HG03342 (cell line): ENCODE measurements around the gene DOK6.

Source experiments
- ATAC-seq: cut with Tn5 transposase; IDR thresholded peaks from one replicate; pipeline ENCODE4 v1.9.1; 2021; ENCODE audit warnings: mild to moderate bottlenecking, moderate library complexity; ENCODE audit not compliant: unreplicated experiment

The DOK6 gene

DNA sequence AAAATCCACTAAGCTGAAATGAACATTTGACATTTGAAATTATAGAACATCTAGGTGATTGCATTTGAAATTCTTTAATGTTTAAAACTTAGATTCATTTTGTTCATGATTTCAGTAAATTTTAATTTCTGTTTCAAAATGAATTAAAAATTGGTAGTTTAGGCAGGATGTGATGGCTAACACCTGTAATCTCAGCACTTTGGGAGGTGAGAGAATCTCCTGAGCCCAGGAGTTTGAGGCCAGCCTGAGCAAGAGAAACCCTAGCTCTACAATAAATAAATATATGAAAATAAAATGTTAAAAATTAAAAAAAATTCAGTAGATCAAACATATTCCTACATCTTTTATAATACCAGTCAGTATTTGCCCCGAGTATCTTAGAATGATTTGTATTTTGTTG, 330.0 kb downstream of the DOK6 start:
- ATAC-seq, result no peak

- ATAC-seq, result no peak
Measured at GRCh38 chr18:69734536-69734935, 333.8 kb downstream of the DOK6 start.

GRCh38 chr18:69736730-69737129, 336.0 kb downstream of the DOK6 start:
- ATAC-seq, result no peak

GRCh38 chr18:69737851-69738250, 337.2 kb downstream of the DOK6 start:
- no peak for ATAC-seq

- no peak for ATAC-seq
Measured at GRCh38 chr18:69747388-69747787, 346.7 kb downstream of the DOK6 start.

GRCh38 chr18:69752737-69753380, 352.2 kb downstream of the DOK6 start:
- no peak for ATAC-seq

- no peak for ATAC-seq
Measured at GRCh38 chr18:69754108-69754507, 353.4 kb downstream of the DOK6 start.

- ATAC-seq, result no peak
Measured at GRCh38 chr18:69755041-69755440, 354.4 kb downstream of the DOK6 start.

- ATAC-seq, result no peak
Measured at GRCh38 chr18:69755856-69756496, 355.3 kb downstream of the DOK6 start.

GRCh38 chr18:69757733-69758132, 357.0 kb downstream of the DOK6 start:
- ATAC-seq, result no peak

- no peak for ATAC-seq
Measured at GRCh38 chr18:69758458-69758857, 357.8 kb downstream of the DOK6 start.

GRCh38 chr18:69759046-69759445, 358.4 kb downstream of the DOK6 start:
- ATAC-seq, result no peak

GRCh38 chr18:69763002-69763401, 362.3 kb downstream of the DOK6 start:
- no peak for ATAC-seq

DNA sequence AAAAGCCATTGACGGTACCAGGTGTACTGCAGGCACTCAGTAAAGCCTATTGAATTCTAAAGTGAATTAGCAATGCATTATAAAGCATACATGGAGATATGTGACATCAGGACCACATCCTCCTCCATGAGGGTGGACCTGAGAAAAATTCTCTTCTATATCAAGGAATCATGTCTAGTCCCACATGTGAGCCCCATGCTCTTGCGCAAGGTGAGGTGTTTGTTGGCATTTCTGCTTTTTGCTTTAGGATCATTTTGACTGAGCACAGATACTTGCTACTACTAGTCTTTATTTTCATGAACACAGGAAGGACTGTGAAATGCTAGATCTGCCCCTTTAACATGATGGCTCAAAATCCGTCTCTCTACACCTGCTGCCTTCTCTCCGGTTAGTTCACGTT, 363.1 kb downstream of the DOK6 start:
- no peak for ATAC-seq

DNA sequence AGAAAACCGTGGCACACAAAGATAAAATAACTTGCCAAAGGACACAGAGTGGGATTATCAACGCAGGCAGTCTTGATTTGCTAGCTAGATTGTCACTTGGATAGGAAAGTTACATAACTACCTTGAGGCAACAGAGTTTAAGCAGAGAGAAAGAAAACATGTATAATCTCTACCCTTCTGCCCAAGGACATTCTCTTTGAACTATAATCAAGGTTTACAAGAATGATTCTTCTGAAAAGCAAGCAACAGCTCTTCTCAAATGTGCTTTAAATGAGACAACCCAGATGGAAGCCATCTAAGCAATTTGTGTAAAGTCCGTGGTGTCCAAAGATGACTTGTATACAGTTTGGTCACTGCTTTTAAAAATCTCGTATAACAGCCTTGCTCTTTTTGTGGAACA, 369.6 kb downstream of the DOK6 start:
- ATAC-seq, result no peak

GRCh38 chr18:69774831-69775230, 374.1 kb downstream of the DOK6 start:
- no peak for ATAC-seq

DNA sequence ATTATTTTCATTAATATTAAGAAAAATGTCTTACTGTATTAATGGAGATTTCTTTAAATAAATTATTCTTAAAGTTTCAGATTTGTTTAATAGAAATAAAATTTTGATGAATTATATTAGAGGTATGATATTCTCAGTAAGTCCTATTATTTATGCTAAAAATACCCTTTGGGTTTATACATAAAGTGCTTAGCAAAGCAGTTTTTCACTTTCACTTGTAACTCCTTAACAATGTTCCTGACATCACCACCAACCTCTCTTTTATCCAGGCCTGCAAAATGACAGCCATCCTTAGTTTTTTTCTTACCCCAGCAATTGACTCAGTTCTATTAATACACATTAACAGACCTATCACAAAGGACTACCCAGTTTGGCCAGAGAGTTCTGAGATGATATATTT, 376.6 kb downstream of the DOK6 start:
- no peak for ATAC-seq

DNA sequence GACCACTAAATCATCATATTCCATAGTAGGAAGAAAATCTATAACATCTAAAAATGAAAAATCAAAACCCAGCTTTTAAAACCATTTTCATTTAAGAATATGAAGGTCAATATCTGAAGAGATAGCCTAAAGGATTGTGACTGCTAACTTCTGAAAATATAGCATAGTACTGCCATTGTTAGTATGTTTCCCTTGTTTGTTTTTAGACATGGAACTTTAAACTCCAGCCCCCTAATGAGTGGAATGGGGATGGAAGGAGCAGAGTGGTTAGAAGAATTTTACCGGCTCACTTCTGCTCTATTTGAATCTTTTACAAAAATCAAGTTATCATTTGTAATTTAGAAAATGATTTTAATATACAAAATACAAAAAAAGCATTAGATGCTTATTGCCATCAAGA, 378.0 kb downstream of the DOK6 start:
- no peak for ATAC-seq

DNA sequence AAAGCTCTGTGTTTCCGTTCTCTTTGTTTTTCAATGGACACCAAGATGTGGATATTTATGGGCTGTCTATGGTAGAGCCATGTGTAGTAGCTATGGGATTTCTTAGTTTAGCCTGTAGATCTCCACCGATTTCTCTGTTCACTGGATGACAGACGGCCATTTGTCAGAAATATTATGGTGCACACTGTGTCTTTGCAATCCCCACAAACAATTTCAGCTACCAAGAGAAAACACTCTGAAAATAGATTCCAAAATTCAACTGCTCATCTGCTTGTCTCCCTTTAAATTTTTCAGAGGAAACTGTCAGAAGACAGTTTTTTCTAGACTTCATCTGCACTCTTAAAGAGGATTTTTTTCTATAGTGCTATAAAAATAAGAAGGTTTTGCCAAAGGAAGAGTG, 380.2 kb downstream of the DOK6 start:
- ATAC-seq, result no peak

GRCh38 chr18:69784815-69785214, 384.1 kb downstream of the DOK6 start:
- no peak for ATAC-seq

GRCh38 chr18:69785466-69785865, 384.8 kb downstream of the DOK6 start:
- ATAC-seq, result no peak

DNA sequence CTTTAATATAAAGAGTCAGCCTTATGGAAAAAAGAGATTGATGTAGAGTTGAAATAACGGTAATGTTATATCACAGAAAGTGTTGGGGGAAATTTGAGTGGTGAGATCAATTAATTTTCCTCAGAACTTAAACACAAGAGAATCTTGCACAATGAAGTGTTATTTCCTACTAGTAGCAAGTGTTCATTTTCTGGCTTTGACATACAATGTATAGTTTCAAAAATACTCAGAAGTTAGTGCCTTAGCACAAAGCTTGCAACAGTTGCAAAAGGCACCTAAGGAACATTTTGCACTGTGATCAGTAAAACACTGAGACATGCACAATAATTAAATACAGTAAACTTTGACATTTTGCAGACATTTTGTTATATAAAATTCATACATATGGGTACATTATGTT, 385.7 kb downstream of the DOK6 start:
- ATAC-seq, result no peak
